HL-60/S4 treated with retinoic acid at 250 ng/mL for 4 days and 3 days (cell line): Measurements from ENCODE around the gene MRC2.

Source experiments
- in situ Hi-C: fragments of 300-500 bp; cut with MboI; formaldehyde crosslinking; loops from 2 replicates; pipeline ENCODE4 v1.7.0; 2022; ENCODE audit warnings: low sequenced_read_pairs

Gene MRC2

DNA sequence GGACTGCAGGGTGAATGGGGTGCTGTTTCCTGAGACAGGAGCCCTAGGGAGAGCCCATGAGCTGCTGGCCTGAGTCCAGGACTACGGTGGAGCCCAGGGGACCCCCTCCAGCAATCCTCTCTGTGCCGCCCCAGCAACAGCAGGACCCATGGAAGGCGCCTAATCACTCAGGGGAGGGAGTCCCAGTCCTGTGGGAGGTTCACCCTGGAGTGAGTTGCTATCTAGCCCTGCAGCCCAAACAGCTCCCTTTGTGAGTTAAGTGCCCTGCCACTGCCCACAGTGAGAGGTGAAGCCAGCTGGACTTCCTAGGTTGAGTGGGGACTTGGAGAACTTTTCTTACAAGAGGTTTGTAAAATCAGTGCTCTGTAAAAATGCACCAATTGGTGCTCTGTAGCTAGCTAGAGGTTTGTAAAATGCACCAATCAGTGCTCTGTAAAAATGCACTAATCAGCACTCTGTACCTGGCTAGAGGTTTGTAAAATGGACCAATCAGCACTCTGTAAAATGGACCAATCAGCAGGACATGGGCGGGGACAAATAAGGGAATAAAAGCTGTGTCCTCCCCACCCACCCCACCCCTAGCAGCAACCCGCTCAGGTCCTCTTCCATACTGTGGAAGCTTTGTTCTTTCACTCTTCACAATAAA lies 67.7 kb downstream of the MRC2 start:
- in situ Hi-C loops = loop anchor here (10.0 kb wide), 1 partner anchor 720 kb away; no protein-coding TSS in a partner anchor

DNA sequence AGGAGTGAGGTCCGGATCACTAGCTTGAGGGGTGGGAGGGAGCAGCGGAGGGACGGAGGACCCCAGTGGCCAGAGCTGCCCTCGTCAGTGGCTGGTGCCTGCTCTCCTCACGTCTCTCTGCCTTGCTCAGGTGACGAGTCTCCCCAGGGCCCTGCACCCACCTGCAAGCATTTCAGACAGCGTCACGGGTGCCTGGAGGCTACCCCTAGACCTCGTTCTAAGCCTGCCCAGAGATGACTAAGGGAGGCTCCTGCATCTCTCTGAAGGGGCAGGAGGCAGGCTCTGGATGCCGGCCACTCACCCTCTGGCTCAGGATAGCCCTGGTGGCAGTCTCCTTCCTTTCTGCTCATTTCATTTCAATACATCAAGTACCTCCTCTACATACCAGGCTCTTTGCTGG lies 68.8 kb downstream of the MRC2 start:
- in situ Hi-C loops = loop anchor here (10.0 kb wide), 1 partner anchor 719 kb away; no protein-coding TSS in a partner anchor

DNA sequence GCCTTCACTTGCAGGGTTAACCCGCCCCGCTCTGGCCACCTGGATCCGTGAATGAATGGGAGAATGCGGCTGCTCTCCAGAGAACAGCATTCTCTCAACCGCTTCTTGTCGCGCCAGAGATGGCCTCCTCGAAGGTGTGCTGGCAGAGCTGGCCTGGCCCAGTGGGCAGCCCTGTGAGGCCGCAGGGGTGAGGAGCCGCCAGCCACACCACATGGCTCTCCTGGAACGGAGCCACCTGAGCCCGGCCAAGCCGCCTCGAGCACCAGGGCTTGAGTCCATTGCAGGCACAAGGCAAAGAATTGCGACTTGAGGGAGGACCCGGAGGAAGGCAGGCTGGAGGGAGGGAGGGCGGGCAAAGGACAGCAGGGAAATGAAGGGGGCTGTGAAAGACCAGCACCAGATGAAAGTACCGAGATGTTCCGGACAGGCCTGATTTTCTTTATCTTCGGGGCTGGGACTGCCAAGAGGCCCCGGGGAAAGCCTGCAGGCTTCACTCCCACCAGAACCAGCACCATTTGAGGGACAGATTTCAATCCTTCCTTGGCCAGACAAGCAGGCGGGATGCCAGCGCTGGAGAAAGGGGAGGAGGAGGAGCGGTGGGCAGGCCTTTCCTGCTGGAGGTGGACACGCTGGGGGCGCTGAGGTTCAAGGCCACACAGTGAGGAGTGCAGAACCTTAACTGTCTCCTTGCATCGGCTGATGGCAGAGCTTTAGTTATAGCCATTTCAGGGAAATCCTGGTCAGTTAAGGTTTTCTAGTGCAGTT lies 69.4 kb downstream of the MRC2 start:
- in situ Hi-C loops = loop anchor here (10.0 kb wide), 1 partner anchor 718 kb away; no protein-coding TSS in a partner anchor

DNA sequence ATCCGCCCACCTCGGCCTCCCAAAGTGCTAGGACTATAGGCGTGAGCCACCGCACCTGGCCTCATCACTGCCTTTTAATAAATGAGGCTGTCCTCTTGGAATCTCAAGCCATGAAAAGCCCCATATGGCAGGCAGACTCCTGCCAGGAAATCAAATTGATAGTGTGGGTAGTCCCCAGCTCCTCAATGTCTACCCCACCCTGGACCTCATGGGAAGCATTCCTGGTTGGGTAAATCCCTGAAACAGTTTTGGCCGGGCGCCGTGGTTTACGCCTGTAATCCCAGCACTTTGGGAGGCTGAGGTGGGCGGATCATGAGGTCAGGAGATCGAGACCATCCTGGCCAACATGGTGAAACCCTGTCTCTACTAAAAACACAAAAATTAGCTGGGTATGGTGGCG lies 71.0 kb downstream of the MRC2 start:
- in situ Hi-C loops = loop anchor here (10.0 kb wide), 1 partner anchor 716 kb away; no protein-coding TSS in a partner anchor

DNA sequence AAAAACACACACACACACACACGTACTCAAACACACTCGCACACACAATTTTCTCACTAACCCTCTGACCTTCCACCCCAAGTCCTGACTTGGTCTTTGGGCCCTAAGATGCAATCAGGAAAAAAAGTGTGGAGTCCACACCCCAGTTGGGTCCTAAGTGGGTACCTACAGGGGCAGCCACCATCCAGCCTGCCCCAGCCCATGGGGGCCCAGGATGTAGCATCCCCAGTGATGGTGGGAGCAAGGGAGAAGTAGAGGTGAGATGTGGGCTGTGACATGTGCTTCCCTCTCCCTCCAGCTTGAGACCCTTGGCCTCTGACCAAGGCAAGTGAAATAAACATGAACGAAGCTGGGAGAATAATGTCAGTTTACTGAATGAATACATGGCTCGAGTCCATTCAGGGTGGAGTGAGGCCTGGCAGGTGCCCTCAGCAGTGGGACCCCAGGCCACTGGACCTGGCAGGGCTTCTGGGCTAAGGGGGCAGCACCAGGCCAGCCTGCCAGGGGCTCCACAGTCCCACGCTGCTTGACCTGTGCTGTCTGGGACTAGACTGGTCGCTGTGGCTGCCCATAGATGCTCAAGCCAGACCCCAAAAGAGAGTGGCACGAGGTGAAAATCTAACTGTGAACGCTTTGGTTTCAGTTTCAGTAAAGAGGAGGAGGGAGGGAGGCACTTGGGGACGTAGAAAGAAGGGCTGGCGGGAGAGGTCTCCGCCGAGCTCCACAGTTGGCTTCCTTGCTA lies 73.7 kb downstream of the MRC2 start:
- in situ Hi-C loops = loop anchor here (10.0 kb wide), 1 partner anchor 264 kb away; the partner anchor contains the start of gene TANC2

DNA sequence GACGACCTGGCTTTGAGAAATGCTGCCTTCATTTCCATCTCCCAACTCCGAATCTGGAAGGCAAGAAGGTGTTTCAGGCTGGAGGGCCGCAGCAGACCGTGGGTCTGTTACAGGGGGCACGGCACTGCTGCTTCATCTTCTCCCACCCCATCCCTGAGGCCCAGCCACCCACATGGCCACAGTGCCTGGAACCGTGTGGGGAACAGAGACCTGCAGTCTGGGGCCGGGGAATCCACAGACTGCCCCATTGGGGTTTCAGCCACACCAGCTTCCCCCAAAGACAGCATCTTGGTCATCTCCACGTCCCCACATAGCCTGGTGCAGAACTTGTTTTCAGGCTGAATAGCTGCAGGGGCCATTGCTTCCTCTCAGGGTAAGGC lies 74.2 kb downstream of the MRC2 start:
- in situ Hi-C loops = loop anchor here (10.0 kb wide), 1 partner anchor 263 kb away; the partner anchor contains the start of gene TANC2

DNA sequence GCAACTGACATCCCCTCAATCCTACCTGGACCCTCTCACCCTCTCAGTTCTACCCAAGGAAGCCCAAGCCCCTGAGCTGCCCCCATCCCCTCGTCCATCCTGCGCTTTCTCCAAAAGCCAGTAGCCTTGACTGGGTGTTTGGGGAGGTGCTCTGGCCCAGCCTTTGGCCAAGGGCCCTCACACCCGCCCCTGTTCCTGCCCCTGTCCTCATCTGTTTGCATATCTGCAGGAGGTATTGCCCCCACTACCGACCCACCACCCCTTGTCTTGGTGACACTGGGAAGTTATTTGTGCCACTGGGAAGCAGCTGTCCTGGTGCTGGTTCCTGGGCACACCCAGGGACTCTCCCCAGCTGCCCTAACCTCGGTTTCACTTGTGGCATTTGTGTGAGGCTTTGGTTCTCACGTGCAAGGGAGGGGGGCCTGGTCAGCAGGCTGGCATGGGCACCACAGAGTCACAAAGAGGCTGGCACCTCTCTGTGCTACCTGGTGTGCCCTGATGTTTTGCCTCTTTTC lies 75.3 kb downstream of the MRC2 start:
- in situ Hi-C loops = loop anchor here (10.0 kb wide), 1 partner anchor 262 kb away; the partner anchor contains the start of gene TANC2

DNA sequence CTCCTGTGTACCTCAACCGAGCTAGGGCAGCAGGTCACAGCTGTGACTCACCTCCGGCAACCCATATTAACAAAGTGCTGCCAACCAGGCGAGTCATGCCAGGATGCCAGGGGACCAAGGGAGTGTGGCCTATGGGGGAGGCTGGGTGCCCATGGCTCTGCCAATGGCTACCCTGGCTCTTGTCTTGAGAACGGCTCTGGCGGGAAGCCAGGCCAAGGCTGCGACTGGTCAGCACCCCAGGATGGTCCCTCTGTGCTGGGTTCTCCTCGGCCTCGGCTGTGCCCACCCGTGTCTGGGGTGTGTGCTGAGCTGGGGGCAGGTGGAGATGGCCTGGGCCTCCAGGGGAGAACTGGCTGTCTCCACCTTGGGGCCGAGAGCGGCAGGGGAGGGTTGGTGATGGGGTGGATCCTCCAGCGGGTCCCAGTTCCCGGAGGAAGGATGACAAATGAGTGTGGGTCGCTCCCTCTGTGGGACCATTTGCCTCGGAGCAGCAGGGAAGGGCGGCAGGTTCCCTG lies 75.8 kb downstream of the MRC2 start:
- in situ Hi-C loops = loop anchor here (10.0 kb wide), 1 partner anchor 261 kb away; the partner anchor contains the start of gene TANC2

DNA sequence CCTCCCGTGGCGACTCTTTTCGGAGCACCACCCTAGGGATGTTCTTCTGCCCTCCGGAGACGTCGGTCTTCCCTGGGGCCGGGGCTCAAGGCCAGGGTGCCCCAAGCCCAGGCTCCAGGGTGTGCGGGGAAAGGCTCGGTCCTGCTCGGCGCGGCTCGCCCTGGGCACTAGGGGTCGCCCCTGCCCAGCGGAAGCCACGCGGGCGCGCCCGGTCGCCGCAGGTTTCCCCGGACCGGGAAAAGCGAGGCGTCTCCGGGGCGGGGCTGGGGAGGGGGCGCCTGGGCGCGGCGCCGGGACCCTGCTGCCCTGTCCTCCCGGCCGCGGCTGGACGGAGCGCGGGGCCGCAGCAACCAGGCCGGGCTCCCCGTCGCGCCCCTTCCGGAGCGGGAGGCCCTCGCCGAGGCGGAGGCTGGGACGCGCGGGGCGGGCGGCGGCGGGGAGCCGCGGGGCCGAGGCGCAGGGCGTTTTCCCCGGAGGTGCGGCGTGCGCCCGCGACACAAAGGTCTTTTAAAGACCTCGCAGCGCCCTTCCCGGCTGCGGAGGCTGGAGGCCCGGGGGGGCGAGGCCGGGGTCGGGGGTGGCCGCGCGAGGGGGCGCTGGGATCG lies 76.4 kb downstream of the MRC2 start:
- in situ Hi-C loops = loop anchor here (10.0 kb wide), 1 partner anchor 261 kb away; the partner anchor contains the start of gene TANC2

DNA sequence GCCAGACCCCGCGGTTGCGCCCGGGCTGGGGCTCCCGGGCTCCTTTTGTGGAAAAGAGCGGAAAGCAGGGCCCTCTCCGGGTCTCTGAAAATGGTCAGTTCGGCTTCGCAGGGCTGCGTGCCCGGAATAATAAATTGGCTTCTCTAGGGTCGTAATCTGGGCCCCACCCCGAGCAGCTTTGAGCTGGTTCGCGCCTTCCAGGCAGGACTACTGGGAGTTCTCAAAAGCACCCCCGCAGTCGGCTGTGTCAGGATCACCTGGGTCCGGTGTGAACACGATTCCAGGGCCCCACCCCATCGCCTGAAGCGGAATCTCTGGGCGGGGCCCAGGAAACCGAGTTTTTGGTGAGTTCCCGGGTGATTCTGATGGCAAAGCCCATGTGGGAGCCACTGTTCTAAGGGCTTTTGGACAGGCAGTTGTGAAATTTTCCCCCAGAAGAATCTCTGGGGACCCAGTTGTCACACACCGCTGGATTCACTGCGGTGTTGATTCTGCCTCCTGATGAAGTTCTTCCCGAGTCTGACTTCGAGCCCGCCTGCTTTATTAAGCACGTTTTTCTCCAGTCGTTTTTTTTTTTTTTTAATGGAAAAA lies 77.0 kb downstream of the MRC2 start:
- in situ Hi-C loops = loop anchor here (10.0 kb wide), 1 partner anchor 260 kb away; the partner anchor contains the start of gene TANC2

DNA sequence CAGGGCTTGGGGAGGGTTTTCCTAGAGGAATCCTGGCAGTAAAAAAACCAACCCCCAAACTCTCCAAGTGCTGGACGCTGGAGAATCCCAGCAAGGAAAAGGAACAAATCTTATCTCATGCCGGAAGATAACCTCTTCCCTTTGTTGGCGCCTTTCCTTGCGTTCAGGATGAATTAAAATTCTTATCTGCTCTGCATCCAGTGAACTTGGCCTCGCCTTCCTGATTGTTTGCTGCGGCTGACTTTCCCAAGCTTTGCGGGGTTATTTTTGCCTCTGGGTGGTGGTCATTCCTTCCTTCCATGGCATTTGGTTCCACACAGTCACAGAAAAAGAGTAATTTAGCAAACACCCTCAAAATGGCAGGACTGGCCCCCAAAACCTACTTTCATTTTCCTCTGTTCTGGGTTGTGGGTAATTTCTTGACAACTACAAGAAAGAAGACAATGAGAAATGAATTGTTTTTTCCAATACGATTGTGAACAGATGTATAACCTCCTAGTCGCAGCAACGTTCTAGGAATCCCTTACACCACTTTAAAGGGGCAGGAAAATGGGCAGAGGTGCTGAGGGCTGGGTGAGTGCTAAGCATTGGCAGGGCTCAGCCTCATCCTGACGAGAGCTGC lies 77.8 kb downstream of the MRC2 start:
- in situ Hi-C loops = loop anchor here (10.0 kb wide), 1 partner anchor 260 kb away; the partner anchor contains the start of gene TANC2

DNA sequence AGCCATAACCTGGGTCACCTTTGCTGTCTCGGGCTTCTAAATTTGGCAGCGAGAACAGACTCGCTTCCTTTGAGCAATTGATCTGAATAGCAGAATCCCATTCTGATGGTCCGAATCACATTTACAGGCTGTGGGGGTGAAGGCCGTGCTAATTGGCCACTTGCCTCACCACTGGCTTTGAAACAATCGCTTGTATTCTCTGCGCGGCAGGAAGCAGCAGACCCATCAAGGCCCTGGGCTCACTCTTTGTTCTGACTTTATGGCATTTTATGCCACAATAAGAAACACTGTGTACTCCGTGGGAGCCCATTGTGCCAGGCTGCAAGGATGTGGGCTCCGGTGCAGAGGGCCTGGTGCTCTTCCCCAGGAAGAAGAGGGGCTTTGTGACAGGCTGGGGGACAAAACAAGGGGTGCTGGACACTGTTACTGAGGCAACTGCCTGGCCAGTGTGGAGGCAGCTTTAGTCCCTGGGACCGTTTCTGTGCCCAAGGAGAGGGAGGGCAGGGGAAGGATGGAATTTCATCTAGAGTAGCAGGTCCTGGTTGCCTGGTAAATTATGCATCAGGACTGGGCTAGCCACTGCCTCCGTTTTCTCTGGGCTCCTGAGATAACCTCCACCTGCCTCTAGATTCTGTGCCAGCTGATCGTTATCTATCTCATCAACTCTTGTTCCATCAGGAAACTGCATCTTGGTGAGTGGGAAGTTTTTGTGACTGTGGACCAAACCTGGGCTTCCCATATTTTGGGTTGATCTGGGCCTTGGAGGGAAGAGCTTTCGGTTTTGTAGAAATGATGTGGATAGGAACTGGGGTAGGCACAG lies 78.5 kb downstream of the MRC2 start:
- in situ Hi-C loops = loop anchor here (10.0 kb wide), 1 partner anchor 259 kb away; the partner anchor contains the start of gene TANC2

DNA sequence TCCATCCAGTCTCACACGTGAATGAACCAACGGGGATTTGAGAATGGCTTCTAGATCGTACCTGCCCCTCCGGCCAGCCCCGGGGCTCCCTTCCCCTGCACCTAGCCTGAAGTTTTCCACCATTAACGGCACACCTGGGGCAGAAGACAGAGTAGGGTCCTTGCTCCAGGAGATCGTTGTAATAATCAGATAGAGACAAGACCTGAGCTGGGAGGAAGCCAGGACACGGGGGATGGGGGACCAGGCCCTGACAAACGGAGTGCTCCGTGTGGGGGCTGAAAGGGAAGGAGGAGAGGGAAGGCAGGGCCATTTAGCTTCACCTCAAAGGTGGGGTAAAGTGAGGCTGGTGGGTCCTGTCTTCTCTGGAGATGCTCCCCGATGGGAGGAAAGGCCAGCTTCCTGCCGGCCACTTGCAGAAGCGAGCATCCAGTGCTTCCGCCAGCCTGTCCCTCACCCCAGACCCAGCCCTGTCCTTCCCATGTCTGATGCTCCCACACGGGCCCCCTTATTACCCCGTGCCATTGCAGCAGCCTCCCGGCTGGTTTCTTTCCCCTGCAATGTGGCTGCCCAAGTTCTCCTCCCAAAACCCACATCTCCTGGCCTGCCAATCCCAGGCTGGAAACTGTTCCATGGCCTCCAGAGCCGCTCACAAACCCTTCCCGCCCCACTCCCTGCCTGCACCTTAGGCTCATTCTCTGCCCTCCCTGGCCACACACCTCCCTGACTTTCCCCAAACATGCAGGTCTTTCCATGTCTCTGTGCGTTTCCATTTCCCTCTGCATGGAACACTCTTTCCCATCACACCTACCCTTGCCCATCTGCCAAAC lies 79.3 kb downstream of the MRC2 start:
- in situ Hi-C loops = loop anchor here (10.0 kb wide), 1 partner anchor 258 kb away; the partner anchor contains the start of gene TANC2

DNA sequence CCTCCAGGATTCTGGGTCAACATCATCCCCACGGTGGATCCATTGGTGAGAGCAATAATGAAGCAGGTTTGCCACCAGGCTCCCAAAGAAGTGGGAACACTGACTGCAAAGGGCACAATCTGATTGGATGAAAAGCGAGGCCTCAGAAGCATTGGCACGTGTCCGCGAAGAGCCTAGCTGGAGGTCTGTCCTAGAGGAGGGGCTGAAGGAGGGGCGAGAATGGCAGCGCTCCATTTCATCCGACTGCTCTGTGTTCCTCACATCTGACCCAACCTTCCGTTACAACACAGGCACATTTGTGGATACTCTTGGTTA lies 79.9 kb downstream of the MRC2 start:
- in situ Hi-C loops = loop anchor here (10.0 kb wide), 1 partner anchor 257 kb away; the partner anchor contains the start of gene TANC2

DNA sequence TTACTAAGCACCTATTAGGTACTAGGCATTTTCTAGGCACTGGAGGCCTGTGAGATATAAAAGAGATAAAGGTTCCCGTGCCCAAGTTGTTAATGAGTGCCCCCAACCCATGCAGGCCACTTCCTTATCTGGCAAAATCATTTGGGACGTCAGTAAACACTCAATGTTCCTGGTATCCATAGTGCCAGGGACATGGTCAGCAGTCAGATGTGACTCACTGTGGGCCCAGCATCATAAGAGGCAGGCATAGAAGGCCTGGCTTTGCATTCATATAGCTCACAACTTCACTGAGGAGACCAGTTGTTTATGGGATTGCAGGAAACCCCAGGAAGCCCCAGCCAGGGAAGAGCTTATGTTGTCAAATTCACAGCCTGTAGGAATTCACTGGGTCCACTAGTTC lies 81.1 kb downstream of the MRC2 start:
- in situ Hi-C loops = loop anchor here (10.0 kb wide), 1 partner anchor 256 kb away; the partner anchor contains the start of gene TANC2

DNA sequence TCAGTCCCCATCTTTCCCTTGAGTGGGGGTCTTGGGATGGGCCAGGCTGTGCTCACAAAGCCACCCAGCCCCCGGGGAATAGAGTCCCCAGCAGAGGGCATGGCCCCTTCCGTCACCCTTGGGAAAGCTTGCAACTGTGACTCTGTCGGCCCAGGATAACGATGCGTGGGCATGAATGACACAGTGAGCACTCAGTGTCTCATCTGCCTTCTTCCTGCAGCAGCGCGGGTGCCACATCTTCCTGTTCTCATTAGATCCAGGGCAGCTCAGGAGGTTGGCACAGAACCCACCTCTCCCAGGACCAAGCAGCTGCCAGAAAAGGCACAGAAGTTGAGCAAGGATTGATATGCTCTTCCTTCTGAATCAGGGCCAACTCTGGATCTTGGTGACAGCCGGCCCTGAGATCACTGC lies 84.7 kb downstream of the MRC2 start:
- in situ Hi-C loops = no loop called here

DNA sequence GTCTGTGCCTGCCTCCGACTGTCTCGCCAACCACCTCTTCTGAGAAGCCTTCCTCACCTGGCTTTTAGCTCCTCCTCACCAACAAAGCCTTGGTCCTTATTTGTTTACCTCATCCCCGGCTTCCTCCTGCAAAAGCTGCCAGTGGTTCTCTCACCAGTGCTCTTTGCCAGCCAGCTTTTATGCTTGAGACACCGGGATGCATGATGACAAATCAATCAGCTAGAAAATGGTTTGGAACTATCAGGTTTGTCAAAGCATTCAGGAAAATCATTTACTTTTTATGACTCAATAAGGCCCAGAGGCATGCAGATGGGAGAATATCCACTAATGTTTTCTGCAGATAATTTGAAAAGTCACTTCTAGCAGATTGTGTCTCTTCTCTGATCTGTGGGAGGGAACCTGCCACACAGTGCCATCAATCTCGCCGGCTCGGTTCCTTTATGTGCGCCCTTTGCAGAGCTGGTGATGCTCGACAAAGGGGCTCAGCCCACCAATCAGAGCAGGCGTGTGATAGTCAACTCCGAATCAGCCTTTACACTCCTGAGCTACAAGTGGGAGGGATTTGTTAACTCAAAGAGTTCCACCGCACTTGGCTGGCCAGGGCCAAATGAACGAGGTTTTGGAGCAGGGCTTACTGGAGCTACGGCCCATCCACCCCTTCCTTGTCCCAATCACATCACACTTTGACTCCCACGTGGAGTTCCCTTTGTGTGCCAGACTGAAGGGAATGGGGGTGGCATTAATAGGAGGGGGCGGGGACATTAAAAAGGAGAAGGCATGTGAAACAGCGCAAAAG lies 85.8 kb downstream of the MRC2 start:
- in situ Hi-C loops = no loop called here
